ENCODE results near the gene IQCH.

IQCH gene

GRCh38 chr15:67296684-67297083, 42.1 kb downstream of the IQCH start:
- no peak for DNase-seq (ENCODE audit: low read depth in 2 of 3, low spot score in 2 of 3)

- no peak for DNase-seq (ENCODE audit: low read depth in 2 of 3, low spot score in 2 of 3)
These were observed 45.9 kb downstream of the IQCH start for GRCh38 chr15:67300266-67301025.

GRCh38 chr15:67303490-67304363, 49.1 kb downstream of the IQCH start:
- no peak for DNase-seq (ENCODE audit: low read depth in 2 of 3, low spot score in 2 of 3)

GRCh38 chr15:67304778-67305177, 50.2 kb downstream of the IQCH start:
- DNase-seq (ENCODE audit: low read depth in 2 of 3, low spot score in 2 of 3), result no peak

GRCh38 chr15:67305506-67305905, 50.9 kb downstream of the IQCH start:
- no peak for DNase-seq (ENCODE audit: low read depth in 2 of 3, low spot score in 2 of 3)

- no peak for DNase-seq (ENCODE audit: low read depth in 2 of 3, low spot score in 2 of 3)
These were observed 52.6 kb downstream of the IQCH start for GRCh38 chr15:67307156-67307555.

GRCh38 chr15:67307889-67308597, 53.5 kb downstream of the IQCH start:
- no peak for DNase-seq (ENCODE audit: low read depth in 2 of 3, low spot score in 2 of 3)

- DNase-seq (ENCODE audit: low read depth in 2 of 3, low spot score in 2 of 3), result no peak
These were observed 57.1 kb downstream of the IQCH start for GRCh38 chr15:67311731-67312130.

- DNase-seq (ENCODE audit: low read depth in 2 of 3, low spot score in 2 of 3), result no peak
These were observed 65.4 kb downstream of the IQCH start for GRCh38 chr15:67319961-67320360.

- DNase-seq (ENCODE audit: low read depth in 2 of 3, low spot score in 2 of 3), result no peak
These were observed 66.8 kb downstream of the IQCH start for GRCh38 chr15:67321352-67321751.

- no peak for DNase-seq (ENCODE audit: low read depth in 2 of 3, low spot score in 2 of 3)
These were observed 67.9 kb downstream of the IQCH start for GRCh38 chr15:67322481-67322880.

GRCh38 chr15:67327312-67327711, 72.7 kb downstream of the IQCH start:
- no peak for DNase-seq (ENCODE audit: low read depth in 2 of 3, low spot score in 2 of 3)

GRCh38 chr15:67327737-67328136, 73.2 kb downstream of the IQCH start:
- DNase-seq (ENCODE audit: low read depth in 2 of 3, low spot score in 2 of 3), result no peak

- no peak for DNase-seq (ENCODE audit: low read depth in 2 of 3, low spot score in 2 of 3)
These were observed 75.6 kb downstream of the IQCH start for GRCh38 chr15:67329984-67330733.

- DNase-seq (ENCODE audit: low read depth in 2 of 3, low spot score in 2 of 3), result no peak
These were observed 77.1 kb downstream of the IQCH start for GRCh38 chr15:67331676-67332075.

- DNase-seq (ENCODE audit: low read depth in 2 of 3, low spot score in 2 of 3), result no peak
These were observed 80.4 kb downstream of the IQCH start for GRCh38 chr15:67335026-67335425.

- DNase-seq (ENCODE audit: low read depth in 2 of 3, low spot score in 2 of 3), result no peak
These were observed 81.1 kb downstream of the IQCH start for GRCh38 chr15:67335534-67336222.

GRCh38 chr15:67340630-67341029, 86.0 kb downstream of the IQCH start:
- DNase-seq (ENCODE audit: low read depth in 2 of 3, low spot score in 2 of 3), result no peak

GRCh38 chr15:67341539-67341938, 87.0 kb downstream of the IQCH start:
- DNase-seq (ENCODE audit: low read depth in 2 of 3, low spot score in 2 of 3), result no peak

GRCh38 chr15:67343206-67343605, 88.6 kb downstream of the IQCH start:
- no peak for DNase-seq (ENCODE audit: low read depth in 2 of 3, low spot score in 2 of 3)
